ENCODE results near the gene LMNTD1.

The LMNTD1 gene

DNA sequence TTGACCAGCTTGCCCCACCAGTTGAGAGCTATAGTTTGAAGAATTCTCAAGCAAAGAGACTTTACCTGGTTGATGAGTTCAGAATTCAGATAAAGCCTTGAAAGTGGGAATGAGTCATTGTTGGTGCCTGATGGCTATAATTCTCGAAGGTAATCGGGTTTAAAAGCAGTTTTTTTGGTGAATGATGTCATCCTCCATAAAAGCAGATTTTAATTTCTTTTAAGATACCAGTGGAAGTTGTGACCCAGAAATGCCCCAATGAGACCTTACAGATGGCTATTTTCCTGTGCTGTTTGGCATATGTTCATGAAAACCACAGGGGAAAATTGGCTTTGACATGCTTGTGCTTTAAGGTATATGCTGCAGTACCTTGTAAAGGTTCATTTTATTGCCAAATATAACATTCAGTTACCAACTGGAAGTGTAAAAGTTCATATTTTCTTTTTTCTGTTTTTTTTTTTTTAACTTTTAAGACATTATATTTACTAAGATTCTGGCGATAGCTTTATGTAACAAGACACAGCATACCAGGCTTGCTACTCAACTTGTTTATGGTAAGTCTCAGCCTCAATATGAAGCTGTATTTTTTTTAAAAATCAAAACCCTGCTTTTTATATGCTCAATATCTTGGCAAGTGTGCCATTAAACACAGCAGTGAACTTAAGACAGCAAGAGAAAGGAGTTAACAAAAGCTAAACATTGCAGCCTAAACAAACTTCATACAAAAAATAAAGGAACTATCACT lies 119.3 kb downstream of the LMNTD1 start (continued):
- no peak for TF ChIP-seq KLF17 (tag by site-specific recombination; IDR thresholded peaks at IDR 0.05)
- TF ChIP-seq ZFP3 (tag by site-specific recombination; IDR thresholded peaks at IDR 0.05; ENCODE audit: low read depth), result no peak

DNA sequence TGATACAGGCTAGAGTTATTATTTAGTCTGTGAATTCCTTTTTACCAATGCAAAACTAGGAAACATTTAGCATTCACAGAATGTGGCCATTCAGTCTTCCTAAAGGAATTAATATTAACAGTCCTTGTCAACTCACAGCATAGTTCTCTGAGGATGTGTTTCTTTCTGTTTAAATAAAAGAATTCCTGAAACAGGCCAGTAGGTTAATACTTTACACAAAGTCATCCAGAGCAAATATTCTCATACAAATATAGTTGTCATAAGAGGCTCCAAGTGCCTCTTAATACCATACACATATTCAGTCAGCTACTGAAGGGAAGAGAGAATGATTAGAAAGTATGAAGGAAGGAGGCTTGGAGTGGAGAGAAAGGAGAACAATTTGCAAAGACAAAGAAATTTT lies 120.1 kb downstream of the LMNTD1 start:
- CTCF ChIA-PET, result interaction anchor here (1.2 to 2.0 kb wide), 2 partner anchors 125 to 585 kb away, joined by 4 to 9 read pairs; no protein-coding TSS in a partner anchor
- POLR2A ChIA-PET, result no interaction called here

More for the DNA sequence above, 120.1 kb downstream of the LMNTD1 start:
- H3K4me1 ChIP-seq (ENCODE audit: control insufficient read depth, insufficient read depth, low read length), result peaks cover 12% of the 10 kb centered on the region; the same call in 1 of the 2 replicates
- H3K27ac ChIP-seq (ENCODE audit: extremely low read depth, low read depth, low read length), result no peak overlapping the region
- H3K9me3 ChIP-seq (ENCODE audit: control insufficient read depth, insufficient read depth, low read depth, low read length), result no peaks in the 10 kb centered on the region
- H3K36me3 ChIP-seq (ENCODE audit: control insufficient read depth in 2 of 2, insufficient read depth in 1 of 2, low read length in 2 of 2), result no peaks in the 10 kb centered on the region
- no peak overlapping the region for H3K4me3 ChIP-seq (ENCODE audit: low read depth, low read length)
- TF ChIP-seq ZNF2 (tag by site-specific recombination; IDR thresholded peaks at IDR 0.05) (no peak), OVOL3 (tag by site-specific recombination; IDR thresholded peaks at IDR 0.05) (no peak), ELK4 (IDR thresholded peaks at IDR 0.05; ENCODE audit: borderline replicate concordance, low read depth, low read length) (no peak), ZNF302 (tag by site-specific recombination; IDR thresholded peaks at IDR 0.05; ENCODE audit: low read depth) (no peak), ZNF362 (tag by site-specific recombination; IDR thresholded peaks at IDR 0.05) (no peak), IKZF3 (tag by site-specific recombination; IDR thresholded peaks at IDR 0.05) (no peak), ZNF280C (tag by site-specific recombination; IDR thresholded peaks at IDR 0.05) (no peak), ZNF843 (tag by site-specific recombination; IDR thresholded peaks at IDR 0.05) (no peak), ZNF335 (tag by site-specific recombination; conservative IDR thresholded peaks at IDR 0.05) (no peak), ZNF670 (tag by site-specific recombination; IDR thresholded peaks at IDR 0.05; ENCODE audit: low read depth) (no peak), CTCF (tag by site-specific recombination; IDR thresholded peaks at IDR 0.05) (no peak), ZNF621 (tag by site-specific recombination; IDR thresholded peaks at IDR 0.05) (no peak), ZNF514 (tag by site-specific recombination; IDR thresholded peaks at IDR 0.05) (no peak)
